ENCODE data around the gene SGCA. TPM values are rescaled to one million over a fixed set of nuclear protein-coding genes. Genes with fewer than 3 reads are reported as not detected.

Gene SGCA
- total and polyA plus RNA-seq, 2 of the 8 experiments (the other 6 are each of a cell fraction or from before 2014, with no cell fraction given), result 0.12 TPM; not detected in 1

DNA sequence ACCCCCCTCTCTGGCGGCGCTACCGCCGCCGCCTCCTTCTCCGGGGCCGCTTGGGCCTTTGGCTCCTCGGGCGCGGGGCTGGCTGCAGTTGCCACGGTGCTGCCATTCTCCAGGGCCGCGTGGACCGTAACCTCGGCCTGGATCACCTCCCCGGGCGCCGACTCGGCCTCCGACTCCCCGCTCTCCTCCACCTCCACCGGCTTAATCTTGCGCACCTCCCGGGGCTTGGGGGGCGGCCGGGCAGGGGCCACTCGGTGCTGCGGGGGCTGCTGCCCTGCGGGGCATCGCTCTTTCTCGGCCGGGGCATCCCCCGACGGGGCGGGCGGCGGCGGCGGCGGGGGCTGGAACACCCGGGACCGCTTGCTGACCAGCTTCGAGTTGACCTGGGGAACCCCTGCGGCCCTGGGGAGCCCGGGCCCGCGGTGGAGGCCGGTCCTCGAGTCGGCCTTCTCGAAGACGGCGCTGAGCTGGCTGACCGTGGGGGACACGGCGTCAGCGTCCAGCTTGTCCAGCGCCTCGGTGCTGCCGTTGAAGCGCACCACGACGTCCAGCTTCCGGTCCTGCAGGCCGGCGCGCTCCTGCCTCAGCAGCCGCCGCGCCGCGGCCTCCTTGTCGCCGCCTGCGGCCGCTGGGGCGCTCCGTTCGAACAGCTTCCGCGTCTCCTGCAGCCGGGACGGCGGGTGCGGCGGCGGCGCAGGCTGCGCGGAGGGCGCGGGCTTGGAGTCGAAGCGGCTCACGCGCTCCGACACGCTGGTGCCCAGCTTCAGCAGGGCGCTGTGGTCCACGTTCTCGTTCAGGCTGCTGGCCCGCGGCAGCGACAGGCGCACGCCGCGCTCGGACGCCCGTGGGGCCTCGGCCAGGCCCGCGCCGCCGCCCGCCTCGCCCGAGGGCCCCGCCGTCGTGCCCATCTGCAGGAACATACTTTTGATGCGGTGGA, 16.1 kb upstream of the SGCA start:
- 0 out of 8 replicates have a peak, but pooled peaks cover 0 to 1% (median 0%) of the 10 kb centered on the region in 4 experiments for H3K36me3 ChIP-seq (ENCODE audit: control insufficient read depth in 2 of 4, insufficient read depth in 4 of 4, low read length in 3 of 4)
- H4K5ac ChIP-seq (ENCODE audit: insufficient read length, low read depth, low read length), result no peak overlapping the region
- DNase-seq (ENCODE audit: low read depth in 1 of 2, low spot score in 2 of 2), result no peak
- H3K9me3 ChIP-seq (ENCODE audit: insufficient read depth in 2 of 2, low read depth in 1 of 2, low read length in 1 of 2), result no peaks in the 10 kb centered on the region
- H3K27ac ChIP-seq (ENCODE audit: low read depth, low read length), result no peak overlapping the region
- peaks cover 8% of the 10 kb centered on the region for H3K79me1 ChIP-seq (ENCODE audit: low read depth, low read length)
- no peak overlapping the region for H3K4ac ChIP-seq (replicated peaks; ENCODE audit: insufficient read length, low read depth, low read length)
- no peak overlapping the region for H2BK5ac ChIP-seq (ENCODE audit: low read depth, low read length)
- no peak overlapping the region for H2BK20ac ChIP-seq (ENCODE audit: low read length)
- 0 out of 2 replicates have a peak overlapping the region, but pooled peaks have one; percentile 60 for H3K18ac ChIP-seq (ENCODE audit: extremely low read depth, low read length)
- peak overlapping the region; percentile 25; the same call in 1 of the 2 replicates for H4K8ac ChIP-seq (ENCODE audit: extremely low read depth, insufficient read depth, low read length)
- WGBS, 2 experiments (ENCODE audit: extremely low coverage in 1 of 2, insufficient coverage in 1 of 2, insufficient read length in 1 of 2, insufficient replicate concordance in 2 of 2, low coverage in 1 of 2, low lambda C conversion rate in 2 of 2, missing lambda C conversion rate in 1 of 2), result 2% methylated on average over 66 of the region's 123 CpGs; no CpG with 5 or more reads in 1 of the 2 experiments
- POLR2A ChIA-PET (ENCODE audit: partially characterized antibody), result interaction anchor here (0.7 to 1.3 kb wide), 6 partner anchors 11 to 187 kb away, joined by 3 to 5 read pairs (median 4); no protein-coding TSS in a partner anchor
- H3K4me3 ChIP-seq (ENCODE audit: extremely low read depth in 1 of 4, insufficient read depth in 2 of 4, low read depth in 3 of 4, low read length in 4 of 4), result peak overlapping the region; percentile 57 to 65 (median 62)
- peaks cover 30% of the 10 kb centered on the region for H3K23me2 ChIP-seq (ENCODE audit: low read depth, low read length)
- H3K9ac ChIP-seq (replicated peaks in 1 of 4; ENCODE audit: extremely low read depth in 1 of 4, low read depth in 3 of 4, low read length in 3 of 4), result peak overlapping the region in 1 of 4 experiments; percentile 39; a peak in 1 of 7 replicates
- H3K4me2 ChIP-seq (ENCODE audit: insufficient read depth in 1 of 2, low read depth in 2 of 2, low read length in 2 of 2), result peak overlapping the region; percentile 87 to 88
- H2BK15ac ChIP-seq (ENCODE audit: low read length), result no peak overlapping the region
- no peaks in the 10 kb centered on the region; a peak in 1 of 4 replicates for H3K79me2 ChIP-seq (ENCODE audit: control insufficient read depth in 1 of 2, insufficient read depth in 2 of 2, low read length in 2 of 2)
- FAIRE-seq, result no peak
- no peak overlapping the region for H2BK120ac ChIP-seq (replicated peaks; ENCODE audit: low read depth, low read length)
- H3K56ac ChIP-seq (replicated peaks; ENCODE audit: insufficient read length, low read depth, low read length), result no peak overlapping the region
- H2AK5ac ChIP-seq (ENCODE audit: low read depth, low read length), result no peak overlapping the region
- no peak overlapping the region for H2AFZ ChIP-seq (ENCODE audit: low read length)
- no peak overlapping the region for H3K23ac ChIP-seq (ENCODE audit: insufficient read length)
- no peak overlapping the region for H3K14ac ChIP-seq (ENCODE audit: insufficient read length)
- H3K27me3 ChIP-seq (replicated peaks in 1 of 4; ENCODE audit: control insufficient read depth in 3 of 4, extremely low read depth in 1 of 4, insufficient read depth in 3 of 4, low read length in 3 of 4), result peaks cover 2 to 17% (median 15%) of the 10 kb centered on the region in 4 experiments; a peak in 6 of 7 replicates
- H2BK12ac ChIP-seq (ENCODE audit: low read depth, low read length), result peak overlapping the region; percentile 39; the same call in 1 of the 2 replicates
- CTCF ChIA-PET (ENCODE audit: partially characterized antibody), result interaction anchor here (1.7 to 21.5 kb wide), 4 partner anchors 12 to 34 kb away, joined by 4 to 299 read pairs (median 86); partner anchors contain the start of genes SAMD14 and SGCA
- no peak overlapping the region for H4K91ac ChIP-seq (replicated peaks; ENCODE audit: insufficient read length, low read length)
- peaks cover 5 to 16% of the 10 kb centered on the region in 2 experiments for H4K20me1 ChIP-seq (replicated peaks in 1 of 2; ENCODE audit: control insufficient read depth in 1 of 2, insufficient read depth in 2 of 2, low read length in 2 of 2)
- H3K4me1 ChIP-seq (replicated peaks in 1 of 4; ENCODE audit: control insufficient read depth in 3 of 4, insufficient read depth in 4 of 4, low read length in 3 of 4), result peaks cover 0 to 34% (median 16%) of the 10 kb centered on the region in 4 experiments; a peak in 6 of 7 replicates
- TF ChIP-seq CBX8 (IDR thresholded peaks at IDR 0.05; ENCODE audit: borderline replicate concordance, low read depth, low read length) (no peak), CEBPB (IDR thresholded peaks at IDR 0.05; ENCODE audit: low read depth, low read length) (no peak), YY1 (IDR thresholded peaks at IDR 0.05; ENCODE audit: low read depth, low read length) (0 out of 2 replicates have a peak, but pooled peaks have one; percentile 3), E2F6 (IDR thresholded peaks at IDR 0.05) (0 out of 2 replicates have a peak, but pooled peaks have one; percentile 11), SUZ12 (IDR thresholded peaks at IDR 0.05; ENCODE audit: low read length) (peak; percentile 73; the same call in 1 of the 2 replicates)
- TF ChIP-seq, protein P1, sequence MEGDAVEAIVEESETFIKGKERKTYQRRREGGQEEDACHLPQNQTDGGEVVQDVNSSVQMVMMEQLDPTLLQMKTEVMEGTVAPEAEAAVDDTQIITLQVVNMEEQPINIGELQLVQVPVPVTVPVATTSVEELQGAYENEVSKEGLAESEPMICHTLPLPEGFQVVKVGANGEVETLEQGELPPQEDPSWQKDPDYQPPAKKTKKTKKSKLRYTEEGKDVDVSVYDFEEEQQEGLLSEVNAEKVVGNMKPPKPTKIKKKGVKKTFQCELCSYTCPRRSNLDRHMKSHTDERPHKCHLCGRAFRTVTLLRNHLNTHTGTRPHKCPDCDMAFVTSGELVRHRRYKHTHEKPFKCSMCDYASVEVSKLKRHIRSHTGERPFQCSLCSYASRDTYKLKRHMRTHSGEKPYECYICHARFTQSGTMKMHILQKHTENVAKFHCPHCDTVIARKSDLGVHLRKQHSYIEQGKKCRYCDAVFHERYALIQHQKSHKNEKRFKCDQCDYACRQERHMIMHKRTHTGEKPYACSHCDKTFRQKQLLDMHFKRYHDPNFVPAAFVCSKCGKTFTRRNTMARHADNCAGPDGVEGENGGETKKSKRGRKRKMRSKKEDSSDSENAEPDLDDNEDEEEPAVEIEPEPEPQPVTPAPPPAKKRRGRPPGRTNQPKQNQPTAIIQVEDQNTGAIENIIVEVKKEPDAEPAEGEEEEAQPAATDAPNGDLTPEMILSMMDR (IDR thresholded peaks at IDR 0.05; ENCODE audit: control extremely low read depth in 1 of 3, insufficient read depth in 1 of 3, low read depth in 1 of 3, low read length in 3 of 3), result peak in 1 of 3 experiments; percentile 2; a peak in 1 of 4 replicates
